Activated CD4-positive, alpha-beta memory T cell treated with anti-CD3 and anti-CD28 coated beads for 36 hours (primary cell): ENCODE measurements around the gene HDAC8. TPM values are rescaled to one million over a fixed set of nuclear protein-coding genes. Genes with fewer than 3 reads are reported as not detected.

Experiments
- CTCF ChIA-PET: fragments of 350-600 bp; sonication (Branson Sonifier 250); formaldehyde crosslinking; loops from one replicate; lab custom pipeline; 2021; ENCODE audit warnings: antibody characterized with exemption, inconsistent platforms; lab: Charles Lee
- POLR2A ChIA-PET: fragments of 350-600 bp; sonication (Branson Sonifier 250); formaldehyde crosslinking; loops from one replicate; lab custom pipeline; 2021; ENCODE audit warnings: antibody characterized with exemption; lab: Charles Lee
- DNase-seq: peaks from one replicate; pipeline ENCODE4 v3.0.0-alpha.2; 2020
- H3K27ac Mint-ChIP-seq: one replicate; pipeline ENCODE4 v1.8.0; 2021; ENCODE audit warnings: mixed read lengths
- H3K27me3 Mint-ChIP-seq: one replicate; pipeline ENCODE4 v1.8.0; 2021; ENCODE audit warnings: mixed read lengths
- H3K36me3 Mint-ChIP-seq: one replicate; pipeline ENCODE4 v1.8.0; 2021; ENCODE audit warnings: mixed read lengths
- H3K4me1 Mint-ChIP-seq: one replicate; pipeline ENCODE4 v1.8.0; 2021; ENCODE audit warnings: low read depth, mixed read lengths
- H3K4me3 Mint-ChIP-seq: one replicate; pipeline ENCODE4 v1.8.0; 2021; ENCODE audit warnings: mild to moderate bottlenecking, mixed read lengths
- H3K9me3 Mint-ChIP-seq: one replicate; pipeline ENCODE4 v1.8.0; 2021; ENCODE audit warnings: mixed read lengths
- intact Hi-C: fragments of 100-400 bp; cut with micrococcal nuclease; formaldehyde crosslinking; loops from one replicate; pipeline ENCODE4 v1.15.1; 2023
- total RNA-seq, 2 experiments: library from RNA; stranded (reverse); gene quantifications; one replicate each; pipeline ENCODE4 v1.2.3, GENCODE V29; 2021

The HDAC8 gene
- total RNA-seq, 2 experiments from 2014 or later: 17.9 to 19.7 TPM

GRCh38 chrX:72308209-72308565, 264.5 kb downstream of the HDAC8 start:
- Mint-ChIP-seq H3K27me3 (peaks cover 43% of the 10 kb centered on the region), H3K4me3 (peak overlapping the region; percentile 29), H3K36me3 (no peaks in the 10 kb centered on the region), H3K9me3 (no peaks in the 10 kb centered on the region), H3K4me1 (peaks cover 29% of the 10 kb centered on the region), H3K27ac (no peak overlapping the region)
- ChIA-PET POLR2A (no interaction called here), CTCF (interaction anchor here (1.0 kb wide), 1 partner anchor 31 kb away, joined by 5 read pairs; the partner anchor contains the start of gene RPS4X)
- intact Hi-C loops: loop anchor here (5.0 to 10.0 kb wide), 2 partner anchors 39 to 237 kb away; no protein-coding TSS in a partner anchor
- no peak for DNase-seq

- no peak for DNase-seq
- peaks cover 29% of the 10 kb centered on the region for H3K4me1 Mint-ChIP-seq
- POLR2A ChIA-PET: interaction anchor here (1.2 kb wide), 1 partner anchor 31 kb away, joined by 3 read pairs; the partner anchor contains the start of gene RPS4X
- H3K9me3 Mint-ChIP-seq: no peaks in the 10 kb centered on the region
- H3K4me3 Mint-ChIP-seq: peak overlapping the region; percentile 29
- CTCF ChIA-PET: no interaction called here
- peaks cover 46% of the 10 kb centered on the region for H3K27me3 Mint-ChIP-seq
- no peak overlapping the region for H3K27ac Mint-ChIP-seq
- no peaks in the 10 kb centered on the region for H3K36me3 Mint-ChIP-seq
- intact Hi-C loops: loop anchor here (5.0 to 10.0 kb wide), 2 partner anchors 40 to 237 kb away; no protein-coding TSS in a partner anchor
Observed at GRCh38 chrX:72307646-72308051, 265.0 kb downstream of the HDAC8 start.

- POLR2A ChIA-PET: interaction anchor here (1.2 to 1.4 kb wide), 2 partner anchors 30 to 38 kb away, joined by 3 read pairs; partner anchors contain the start of gene RPS4X
- Mint-ChIP-seq H3K4me1 (peaks cover 29% of the 10 kb centered on the region), H3K27ac (no peak overlapping the region), H3K9me3 (no peaks in the 10 kb centered on the region), H3K27me3 (peaks cover 47% of the 10 kb centered on the region), H3K36me3 (no peaks in the 10 kb centered on the region), H3K4me3 (peak overlapping the region; percentile 70)
- CTCF ChIA-PET: interaction anchor here (0.6 to 1.2 kb wide), 2 partner anchors 9 to 314 kb away, joined by 3 to 4 read pairs; no protein-coding TSS in a partner anchor
- intact Hi-C loops: loop anchor here (5.0 to 10.0 kb wide), 2 partner anchors 40 to 238 kb away; no protein-coding TSS in a partner anchor
- peak; percentile 20 for DNase-seq
Observed at GRCh38 chrX:72306851-72307645, 265.6 kb downstream of the HDAC8 start.

DNA sequence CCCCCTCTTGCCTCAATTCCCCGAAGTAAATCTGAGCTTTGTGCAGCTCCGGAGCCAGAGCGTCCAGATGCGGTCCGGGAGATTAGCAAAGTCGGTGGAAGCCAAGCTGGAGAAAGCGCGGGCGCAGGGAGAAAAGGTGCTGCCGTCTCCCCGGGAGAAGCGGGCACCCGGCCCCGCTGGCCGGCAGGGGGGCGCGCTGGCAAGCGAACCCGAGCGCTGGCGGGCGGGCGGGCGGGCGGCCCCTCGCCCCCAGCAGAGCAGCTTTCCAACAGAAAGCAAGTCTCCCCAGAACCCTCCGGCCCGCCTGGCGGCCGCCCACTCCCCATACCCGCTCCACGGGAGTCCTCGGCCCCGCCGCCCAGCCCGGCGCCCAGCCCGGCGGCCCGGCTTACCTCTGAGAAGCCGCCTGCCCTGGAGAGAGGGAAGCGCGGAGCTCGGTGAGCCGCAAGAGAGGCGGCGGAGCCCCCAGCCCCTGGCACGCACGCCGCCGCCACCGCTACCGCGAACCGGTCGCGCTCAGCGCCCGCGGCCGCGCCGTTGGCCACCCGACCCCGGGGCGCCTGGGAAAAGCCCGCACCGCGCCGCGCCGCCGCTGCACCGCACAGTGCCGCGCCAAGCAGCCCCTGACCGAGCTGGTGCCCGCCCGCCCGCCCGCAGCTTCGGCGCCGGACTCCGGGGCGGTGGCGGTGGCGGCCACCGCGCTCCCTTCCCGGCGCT, 266.4 kb downstream of the HDAC8 start:
- H3K9me3 Mint-ChIP-seq: no peaks in the 10 kb centered on the region
- H3K36me3 Mint-ChIP-seq: no peaks in the 10 kb centered on the region
- intact Hi-C loops: loop anchor here (5.0 to 10.0 kb wide), 2 partner anchors 41 to 239 kb away; no protein-coding TSS in a partner anchor
- POLR2A ChIA-PET: interaction anchor here (1.4 kb wide), 1 partner anchor 37 kb away, joined by 3 read pairs; no protein-coding TSS in a partner anchor
- no peak overlapping the region for H3K27ac Mint-ChIP-seq
- CTCF ChIA-PET: interaction anchor here (0.6 to 1.2 kb wide), 2 partner anchors 8 to 315 kb away, joined by 3 to 4 read pairs; no protein-coding TSS in a partner anchor
- peaks cover 29% of the 10 kb centered on the region for H3K4me1 Mint-ChIP-seq
- peaks cover 51% of the 10 kb centered on the region for H3K27me3 Mint-ChIP-seq
- DNase-seq: no peak
- H3K4me3 Mint-ChIP-seq: peak overlapping the region; percentile 63

GRCh38 chrX:72305286-72306084, 267.2 kb downstream of the HDAC8 start, which contains the start of gene CITED1:
CITED1 (minus strand) TSS chrX:72305914; CDS start chrX:72302869, 3,045 bp downstream.
- H3K27ac Mint-ChIP-seq: no peak within 1 kb of the TSS
- ChIA-PET POLR2A (interaction anchor here (1.4 kb wide), 1 partner anchor 37 kb away, joined by 3 read pairs; no protein-coding TSS in a partner anchor), CTCF (interaction anchor here (1.3 kb wide), 1 partner anchor 29 kb away, joined by 4 read pairs; the partner anchor contains the start of gene RPS4X)
- peak within 1 kb of the TSS; percentile 70 for H3K4me3 Mint-ChIP-seq
- peaks cover 29% of the 10 kb centered on the region for H3K4me1 Mint-ChIP-seq
- H3K27me3 Mint-ChIP-seq: peaks cover 54% of the 10 kb centered on the region
- DNase-seq: peak; percentile 12
- intact Hi-C loops: loop anchor here (5.0 to 10.0 kb wide), 2 partner anchors 42 to 239 kb away; no protein-coding TSS in a partner anchor
- no peaks in the 10 kb centered on the region for H3K36me3 Mint-ChIP-seq
- no peaks in the 10 kb centered on the region for H3K9me3 Mint-ChIP-seq

DNA sequence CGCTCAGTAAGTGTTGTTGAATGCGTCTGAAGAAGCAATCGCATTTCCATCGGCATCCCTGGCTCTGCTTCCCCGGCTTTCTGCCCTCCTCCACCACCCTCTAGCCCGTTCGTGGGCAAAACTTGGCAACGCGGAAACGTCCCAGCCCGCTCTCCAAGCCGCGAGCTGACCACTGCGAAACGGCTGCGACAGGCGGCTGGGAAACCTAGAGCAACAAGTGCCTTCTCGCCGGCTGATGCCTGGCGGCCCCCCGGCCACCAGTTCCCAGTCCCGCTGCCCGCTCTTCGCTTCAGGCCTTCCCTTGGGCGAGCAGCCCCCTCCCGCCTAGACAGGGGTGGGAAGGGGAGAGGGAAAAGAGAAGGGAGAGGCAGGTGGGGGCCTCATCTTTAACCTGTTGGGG, 267.8 kb downstream of the HDAC8 start:
- H3K4me1 Mint-ChIP-seq: peaks cover 29% of the 10 kb centered on the region
- peaks cover 56% of the 10 kb centered on the region for H3K27me3 Mint-ChIP-seq
- H3K36me3 Mint-ChIP-seq: no peaks in the 10 kb centered on the region
- intact Hi-C loops: loop anchor here (5.0 to 10.0 kb wide), 2 partner anchors 42 to 240 kb away; no protein-coding TSS in a partner anchor
- ChIA-PET CTCF (interaction anchor here (1.3 kb wide), 1 partner anchor 28 kb away, joined by 4 read pairs; the partner anchor contains the start of gene RPS4X), POLR2A (no interaction called here)
- no peak overlapping the region for H3K27ac Mint-ChIP-seq
- H3K9me3 Mint-ChIP-seq: no peaks in the 10 kb centered on the region
- DNase-seq: no peak
- peak overlapping the region; percentile 8 for H3K4me3 Mint-ChIP-seq

DNA sequence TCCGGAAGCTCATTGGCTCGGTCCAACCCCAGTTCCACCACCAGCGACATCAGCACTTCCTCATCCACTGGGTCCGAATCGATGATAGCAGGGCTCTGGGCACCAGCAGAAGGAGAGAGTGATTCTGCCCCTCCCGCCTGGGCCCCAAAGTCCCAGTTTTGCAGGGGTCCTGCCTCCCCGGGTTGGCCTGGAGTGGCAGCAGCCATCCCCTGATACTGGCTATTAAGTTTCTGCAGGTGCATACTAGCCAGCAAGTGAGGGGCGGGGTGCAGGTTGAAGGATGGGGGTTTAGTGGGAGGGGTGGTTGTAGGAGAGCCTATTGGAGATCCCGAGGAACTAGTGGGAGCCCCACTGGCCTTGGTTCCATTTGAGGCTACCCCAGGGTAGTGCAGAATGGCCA, 270.9 kb downstream of the HDAC8 start:
- intact Hi-C loops: loop anchor here (10.0 kb wide), 1 partner anchor 243 kb away; no protein-coding TSS in a partner anchor
- no peak overlapping the region for H3K27ac Mint-ChIP-seq
- ChIA-PET CTCF (no interaction called here), POLR2A (no interaction called here)
- H3K9me3 Mint-ChIP-seq: no peaks in the 10 kb centered on the region
- peaks cover 9% of the 10 kb centered on the region for H3K4me1 Mint-ChIP-seq
- peaks cover 43% of the 10 kb centered on the region for H3K27me3 Mint-ChIP-seq
- no peak for DNase-seq
- H3K36me3 Mint-ChIP-seq: no peaks in the 10 kb centered on the region
- no peak overlapping the region for H3K4me3 Mint-ChIP-seq

DNA sequence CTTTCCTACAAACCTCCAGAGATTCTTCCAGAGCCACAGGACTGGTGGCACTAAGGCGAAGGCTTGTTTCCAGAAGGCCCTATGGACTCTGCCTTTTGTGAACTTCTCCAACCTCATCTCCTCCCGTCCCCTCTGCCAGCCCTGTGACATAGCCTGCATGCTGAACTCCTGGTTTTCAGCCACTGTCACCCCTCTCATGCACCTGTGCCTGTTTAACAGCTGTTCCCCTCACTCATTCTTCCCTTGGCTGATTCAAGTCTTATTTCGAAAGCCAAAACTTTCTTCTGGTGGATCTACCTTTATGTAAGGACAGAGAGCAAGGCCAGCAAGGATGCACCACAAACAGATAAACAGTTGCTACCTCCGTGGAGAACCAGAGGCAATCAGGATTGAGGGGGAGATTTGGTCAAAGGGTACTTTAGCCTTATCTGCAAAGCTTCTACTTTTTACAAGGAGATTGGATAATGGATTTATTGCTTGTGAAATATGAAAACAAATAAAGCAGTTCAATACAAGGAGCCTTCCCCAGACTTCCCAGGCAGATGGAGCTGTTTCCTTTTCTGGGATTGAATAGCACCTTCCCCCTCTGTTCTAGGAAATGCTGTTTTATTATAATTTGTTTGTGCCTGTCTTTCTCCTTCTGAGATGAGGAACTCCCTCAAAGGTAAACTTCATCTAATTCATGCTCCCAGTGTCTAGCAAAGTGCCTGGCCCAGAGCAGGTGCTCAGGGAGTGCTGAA, 272.6 kb downstream of the HDAC8 start:
- Mint-ChIP-seq H3K27ac (no peak overlapping the region), H3K27me3 (peaks cover 45% of the 10 kb centered on the region), H3K36me3 (no peaks in the 10 kb centered on the region), H3K9me3 (no peaks in the 10 kb centered on the region), H3K4me3 (no peak overlapping the region), H3K4me1 (peaks cover 6% of the 10 kb centered on the region)
- DNase-seq: no peak
- POLR2A ChIA-PET: no interaction called here
- intact Hi-C loops: loop anchor here (10.0 kb wide), 1 partner anchor 245 kb away; no protein-coding TSS in a partner anchor
- CTCF ChIA-PET: interaction anchor here (1.2 kb wide), 1 partner anchor 23 kb away, joined by 4 read pairs; the partner anchor contains the start of gene RPS4X

DNA sequence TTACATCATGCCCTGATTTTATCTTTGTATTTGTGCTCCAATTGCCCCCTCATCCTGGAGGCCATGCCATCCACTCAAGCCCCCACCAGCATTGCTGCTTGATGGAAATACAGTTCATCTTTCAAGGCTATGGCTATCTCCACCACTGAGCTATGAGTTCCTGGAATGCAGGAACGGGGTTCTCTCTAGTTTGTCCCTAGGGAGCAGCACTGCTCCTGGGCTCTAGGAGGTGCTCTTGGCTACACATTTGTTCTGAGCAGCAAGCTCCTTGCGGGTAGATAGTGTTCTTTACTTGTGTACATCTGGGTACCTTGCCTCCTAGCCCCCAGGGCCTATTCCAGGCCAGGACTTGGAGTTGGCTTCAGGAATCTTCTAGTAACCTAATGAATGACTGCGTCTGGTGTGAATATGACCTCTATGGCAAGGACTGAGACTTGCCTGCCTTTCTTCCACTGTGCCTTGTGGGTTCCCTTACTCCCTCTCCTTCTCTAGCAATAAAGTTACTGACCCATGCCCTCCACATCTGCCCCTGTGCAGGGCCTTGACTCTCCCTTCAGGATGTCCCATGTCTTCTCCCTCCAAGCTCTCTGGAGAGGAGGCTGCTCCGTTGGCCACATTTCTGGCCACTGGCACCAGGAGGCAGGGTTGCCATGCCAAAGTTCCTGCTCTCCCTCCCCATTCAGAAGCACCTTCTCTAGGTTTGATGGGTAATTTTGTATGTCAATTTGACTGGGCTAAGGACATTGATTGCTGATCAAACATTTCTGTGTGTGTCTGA, 274.5 kb downstream of the HDAC8 start:
- CTCF ChIA-PET: interaction anchor here (0.7 to 1.5 kb wide), 6 partner anchors 8 to 257 kb away, joined by 3 to 5 read pairs (median 4); no protein-coding TSS in a partner anchor
- no peak overlapping the region for H3K4me3 Mint-ChIP-seq

DNA sequence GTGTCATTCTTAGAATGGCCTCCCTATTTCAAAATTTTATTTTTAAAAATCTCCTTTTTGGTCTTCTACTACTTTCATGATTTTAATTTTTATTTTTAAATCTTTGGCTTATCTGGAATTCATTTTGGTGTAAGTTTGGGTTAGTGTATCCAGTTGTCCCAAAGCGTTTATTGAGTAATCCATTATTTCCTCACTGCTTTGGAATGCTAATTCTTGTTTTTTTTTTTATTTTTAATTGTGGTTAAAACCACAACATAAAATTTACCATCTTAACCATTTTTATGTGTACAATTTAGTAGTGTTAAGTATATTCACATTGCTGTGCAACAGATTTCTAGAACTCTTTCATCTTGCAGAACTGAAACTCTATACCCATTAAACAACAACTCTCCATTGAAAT, 275.7 kb downstream of the HDAC8 start:
- intact Hi-C loops: no loop called here
- Mint-ChIP-seq H3K4me3 (no peak overlapping the region), H3K4me1 (no peaks in the 10 kb centered on the region), H3K9me3 (no peaks in the 10 kb centered on the region), H3K36me3 (no peaks in the 10 kb centered on the region), H3K27ac (no peak overlapping the region), H3K27me3 (peaks cover 25% of the 10 kb centered on the region)
- CTCF ChIA-PET: no interaction called here
- POLR2A ChIA-PET: no interaction called here
- no peak for DNase-seq

More for the DNA sequence above, 274.5 kb downstream of the HDAC8 start:
- POLR2A ChIA-PET: no interaction called here
- Mint-ChIP-seq H3K36me3 (no peaks in the 10 kb centered on the region), H3K4me1 (no peaks in the 10 kb centered on the region), H3K27ac (no peak overlapping the region), H3K27me3 (peaks cover 34% of the 10 kb centered on the region), H3K9me3 (no peaks in the 10 kb centered on the region)
- intact Hi-C loops: no loop called here
- DNase-seq: no peak
